IMR-90 (cell line): ENCODE results near the gene FAM163A. TPM values are rescaled to one million over a fixed set of nuclear protein-coding genes. Genes with fewer than 3 reads are reported as not detected.

ENCODE experiments used
- ATAC-seq: fragments of 200-7000 bp; cut with Tn5 transposase; 2 replicates; pipeline ENCODE4 v1.9.1; 2020; ENCODE audit warnings: low read depth, mild to moderate bottlenecking, moderate library complexity
- BruUV-seq: library from RNA; stranded (reverse); fragments of 400-500 nt; replicated peaks from 2 replicates; lab custom pipeline; 2021; lab: Mats Ljungman, UMichigan
- CTCF ChIA-PET: fragments of 300-600 bp; formaldehyde crosslinking; extraction: SDS; loops from one replicate; lab custom pipeline; 2021; ENCODE audit warnings: antibody characterized with exemption; lab: Yijun Ruan, JAX
- POLR2A ChIA-PET: fragments of 300-600 bp; sonication (Branson Sonifier 250); formaldehyde crosslinking; loops from one replicate; lab custom pipeline; 2022; ENCODE audit warnings: antibody characterized with exemption; ENCODE audit not compliant: unreplicated experiment; lab: Charles Lee
- DNase-seq: peaks from one replicate; pipeline ENCODE4 v3.0.0; 2013
- H2AFZ ChIP-seq: replicated peaks from 2 replicates; pipeline ENCODE3; 2013; ENCODE audit warnings: low read length, mild to moderate bottlenecking; ENCODE audit not compliant: poor library complexity
- H2AK5ac ChIP-seq: 2 replicates; pipeline ENCODE4 v1.6.1; 2013; ENCODE audit warnings: low read depth, low read length, inconsistent platforms
- H2AK9ac ChIP-seq: replicated peaks from 2 replicates; pipeline ENCODE3; 2013; ENCODE audit warnings: mild to moderate bottlenecking, low read depth, low read length, moderate library complexity; ENCODE audit not compliant: poor library complexity
- H2BK120ac ChIP-seq: 2 replicates; pipeline ENCODE4 v1.6.1; 2013; ENCODE audit warnings: low read depth, low read length, inconsistent platforms
- H2BK15ac ChIP-seq: 3 replicates; pipeline ENCODE4 v1.6.1; 2013; ENCODE audit warnings: low read depth, low read length, inconsistent platforms
- H2BK20ac ChIP-seq: 2 replicates; pipeline ENCODE4 v1.6.1; 2013; ENCODE audit warnings: low read depth, mild to moderate bottlenecking, inconsistent platforms, low read length, moderate library complexity
- H2BK5ac ChIP-seq: 2 replicates; pipeline ENCODE4 v1.6.1; 2013; ENCODE audit warnings: mild to moderate bottlenecking, low read depth, low read length, inconsistent platforms; ENCODE audit not compliant: poor library complexity, severe bottlenecking
- H3K14ac ChIP-seq: replicated peaks from 2 replicates; pipeline ENCODE4 v1.6.1; 2013; ENCODE audit warnings: low read depth, low read length, inconsistent platforms
- H3K18ac ChIP-seq: 2 replicates; pipeline ENCODE4 v1.6.1; 2013; ENCODE audit warnings: low read depth, low read length, control low read depth
- H3K23ac ChIP-seq: 2 replicates; pipeline ENCODE4 v1.6.1; 2013; ENCODE audit warnings: low read depth, low read length, inconsistent platforms
- H3K27ac ChIP-seq: 2 replicates; pipeline ENCODE4 v1.5.1; 2013; ENCODE audit warnings: mild to moderate bottlenecking, control low read depth, low read length; ENCODE audit not compliant: insufficient read depth
- H3K27me3 ChIP-seq: 2 replicates; pipeline ENCODE4 v1.6.1; 2013; ENCODE audit warnings: low read length; ENCODE audit not compliant: control insufficient read depth, insufficient read depth
- H3K36me3 ChIP-seq: 2 replicates; pipeline ENCODE4 v1.6.1; 2013; ENCODE audit warnings: low read length, mixed read lengths; ENCODE audit not compliant: control insufficient read depth, insufficient read depth
- H3K4ac ChIP-seq: 2 replicates; pipeline ENCODE4 v1.6.1; 2013; ENCODE audit warnings: low read depth, low read length, inconsistent platforms
- H3K4me1 ChIP-seq: 2 replicates; pipeline ENCODE4 v1.6.1; 2013; ENCODE audit warnings: low read length, mixed read lengths; ENCODE audit not compliant: control insufficient read depth, insufficient read depth
- H3K4me2 ChIP-seq: 2 replicates; pipeline ENCODE4 v1.6.1; 2013; ENCODE audit warnings: low read depth, mild to moderate bottlenecking, control low read depth, low read length, moderate library complexity
- H3K4me3 ChIP-seq: 2 replicates; pipeline ENCODE4 v1.5.1; 2013; ENCODE audit warnings: low read depth, mild to moderate bottlenecking, control low read depth, low read length, moderate library complexity; ENCODE audit not compliant: insufficient read depth
- H3K56ac ChIP-seq: 2 replicates; pipeline ENCODE4 v1.6.1; 2013; ENCODE audit warnings: low read length, inconsistent platforms; ENCODE audit not compliant: insufficient read depth; ENCODE audit errors: extremely low read depth
- H3K79me1 ChIP-seq, 2 experiments: 2 replicates each; pipeline ENCODE4 v1.6.1; 2013; ENCODE audit warnings: low read length in 2 of 2, inconsistent platforms in 1 of 2, low read depth in 1 of 2
- H3K9ac ChIP-seq: 2 replicates; pipeline ENCODE4 v1.6.1; 2013; ENCODE audit warnings: low read depth, low read length, control low read depth
- H3K9me1 ChIP-seq: 2 replicates; pipeline ENCODE4 v1.6.1; 2013; ENCODE audit warnings: low read length, inconsistent platforms; ENCODE audit not compliant: insufficient read depth
- H3K9me3 ChIP-seq: 2 replicates; pipeline ENCODE4 v1.6.1; 2013; ENCODE audit warnings: low read length; ENCODE audit not compliant: control insufficient read depth, insufficient read depth
- H4K20me1 ChIP-seq: 2 replicates; pipeline ENCODE4 v1.6.1; 2013; ENCODE audit warnings: low read length, inconsistent platforms; ENCODE audit not compliant: insufficient read depth
- H4K5ac ChIP-seq: 2 replicates; pipeline ENCODE4 v1.6.1; 2013; ENCODE audit warnings: mild to moderate bottlenecking, low read depth, low read length, control low read depth
- H4K8ac ChIP-seq, 2 experiments: 2 replicates each; pipeline ENCODE4 v1.6.1; 2013; ENCODE audit warnings: low read depth in 2 of 2, low read length in 2 of 2, control low read depth in 1 of 2, inconsistent platforms in 1 of 2
- H4K91ac ChIP-seq: 2 replicates; pipeline ENCODE4 v1.6.1; 2013; ENCODE audit warnings: low read depth, low read length, inconsistent platforms; ENCODE audit not compliant: insufficient read depth
- BHLHE40 ChIP-seq: fragments of 150-350 bp; IDR thresholded peaks from 2 replicates; pipeline ENCODE4 v1.6.1; 2016; ENCODE audit warnings: mild to moderate bottlenecking, low read depth, low read length
- CEBPB ChIP-seq: IDR thresholded peaks from 2 replicates; pipeline ENCODE4 v1.6.1; 2012; ENCODE audit warnings: low read depth, low read length, improper control_type of control experiment
- CHD1 ChIP-seq: IDR thresholded peaks from 2 replicates; pipeline ENCODE4 v1.6.1; 2012; ENCODE audit warnings: low read depth, low read length, improper control_type of control experiment
- FOS ChIP-seq: fragments of 150-350 bp; IDR thresholded peaks from 2 replicates; pipeline ENCODE4 v1.6.1; 2016; ENCODE audit warnings: low read depth, low read length
- NFE2L2 ChIP-seq: fragments of 150-350 bp; IDR thresholded peaks from 2 replicates; pipeline ENCODE4 v1.6.1; 2016; ENCODE audit warnings: low read depth, mild to moderate bottlenecking, low read length
- POLR2A ChIP-seq: IDR thresholded peaks from 2 replicates; pipeline ENCODE4 v1.6.1; 2012; ENCODE audit warnings: mild to moderate bottlenecking, low read depth, low read length
- RAD21 ChIP-seq: IDR thresholded peaks from 2 replicates; pipeline ENCODE4 v1.6.1; 2012; ENCODE audit warnings: low read length, improper control_type of control experiment
- RCOR1 ChIP-seq: IDR thresholded peaks from 2 replicates; pipeline ENCODE4 v1.6.1; 2012; ENCODE audit warnings: mild to moderate bottlenecking, low read length, improper control_type of control experiment; ENCODE audit not compliant: insufficient replicate concordance
- WGBS, 2 experiments: methylation state at CpG; one replicate each; pipeline versions ENCODE4 v1.1.5 to v1.1.7; 2013; ENCODE audit warnings: missing lambda C conversion rate in 2 of 2; ENCODE audit not compliant: insufficient read length in 1 of 2; ENCODE audit errors: extremely low coverage in 2 of 2; 5-methylcytosine and 5-hydroxymethylcytosine counted together
- dilution Hi-C: fragments of 300-500 bp; cut with HindIII; formaldehyde crosslinking; loops from one replicate; pipeline ENCODE4 v1.14.3; 2018; ENCODE audit warnings: low sequenced_read_pairs; ENCODE audit not compliant: unreplicated experiment
- in situ Hi-C: fragments of 300-500 bp; cut with MboI; formaldehyde crosslinking; loops from 3 replicates; pipeline ENCODE4 v1.14.3; 2019; ENCODE audit warnings: low sequenced_read_pairs, inconsistent platforms, mixed read lengths
- intact Hi-C: fragments of 100-400 bp; cut with micrococcal nuclease; formaldehyde crosslinking; loops from 2 replicates; pipeline ENCODE4 v1.10.0; 2022
- polyA plus RNA-seq, 3 experiments: library from polyadenylated mRNA; depleted of rRNA; stranded (reverse); fragments of >200 nt; gene quantifications; 2 replicates each; pipeline ENCODE4 v1.2.3, GENCODE V29; 2012; ENCODE audit warnings: low replicate concordance in 1 of 3
- total RNA-seq: library from RNA; depleted of rRNA; stranded (reverse); fragments of >200 nt; gene quantifications from 2 replicates; pipeline ENCODE4 v1.2.3, GENCODE V29; 2012

The FAM163A gene
- total and polyA plus RNA-seq, 2 of the 4 experiments (the other 2 are of a cell fraction): not detected

DNA sequence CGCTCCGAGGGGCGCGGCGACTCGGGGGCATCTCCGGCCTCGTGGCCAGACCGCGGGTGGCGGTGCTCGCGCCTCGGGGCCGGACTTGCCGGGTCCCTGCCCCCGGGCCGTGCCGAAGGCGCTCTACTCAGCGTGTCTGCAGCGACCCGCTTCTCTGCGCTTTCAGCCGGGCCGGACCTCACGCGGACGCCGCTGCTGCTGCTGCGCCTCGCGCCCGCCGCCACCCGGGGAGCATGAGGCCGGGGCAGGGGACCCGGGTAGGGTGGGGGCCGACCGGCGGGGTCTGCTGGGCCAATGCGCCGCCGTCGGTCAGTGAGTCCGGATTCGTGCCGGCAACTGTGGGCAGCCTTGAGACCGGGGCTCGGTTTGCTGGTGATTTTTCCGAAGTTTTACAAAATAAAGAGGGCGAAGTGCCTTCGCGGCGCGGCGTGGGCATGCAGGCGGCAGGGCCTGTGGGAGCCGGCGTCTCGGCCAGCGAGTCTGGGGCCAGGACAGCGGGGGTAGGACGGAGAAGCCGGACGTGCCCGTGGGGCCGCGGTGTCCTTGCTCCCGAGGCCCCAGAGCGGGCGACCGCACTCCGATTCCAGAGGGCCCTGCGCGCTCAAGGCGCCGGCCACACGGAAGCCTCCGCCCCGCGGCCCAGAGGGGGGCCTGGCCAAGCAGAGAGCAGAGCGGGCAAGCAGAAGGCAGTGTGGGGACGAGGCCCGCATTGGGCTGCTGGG is 749 bp downstream of the FAM163A start:
- in situ Hi-C loops (no loop called here), dilution Hi-C loops (no loop called here), intact Hi-C loops (no loop called here)
- Histone ChIP-seq H3K23ac (no peak overlapping the region), H3K9me1 (no peaks in the 10 kb centered on the region), H4K91ac (no peak overlapping the region), H2BK20ac (no peak overlapping the region), H3K9ac (no peak overlapping the region), H4K5ac (no peak overlapping the region), H2BK120ac (no peak overlapping the region), H3K27ac (no peak overlapping the region), H3K4me3 (no peak overlapping the region), H3K79me1 (no peaks in the 10 kb centered on the region), H4K8ac (no peak overlapping the region), H3K4me2 (peak overlapping the region; percentile 9; the same call in 1 of the 2 replicates), H3K27me3 (peaks cover 71% of the 10 kb centered on the region), H4K20me1 (no peaks in the 10 kb centered on the region), H2BK5ac (no peak overlapping the region), H2BK15ac (no peak overlapping the region), H3K9me3 (peaks cover 2% of the 10 kb centered on the region), H2AK5ac (no peak overlapping the region), H3K4ac (no peak overlapping the region), H3K14ac (no peak overlapping the region), H3K36me3 (no peaks in the 10 kb centered on the region), H3K4me1 (no peaks in the 10 kb centered on the region), H3K56ac (no peak overlapping the region), H2AK9ac (no peak overlapping the region), H2AFZ (peak overlapping the region; percentile 34), H3K18ac (no peak overlapping the region)
- POLR2A ChIA-PET: no interaction called here
- BruUV-seq: no TSS peak
- 1% methylated on average over 36 of the region's 85 CpGs; no CpG with 5 or more reads in 1 of the 2 experiments for WGBS, 2 experiments
- peak; percentile 42 for ATAC-seq
- TF ChIP-seq NFE2L2 (no peak), CHD1 (no peak), POLR2A (no peak), RAD21 (no peak), FOS (no peak), BHLHE40 (no peak), RCOR1 (no peak), CEBPB (no peak)
- DNase-seq: no peak
- CTCF ChIA-PET: no interaction called here
